GM18858 (cell line): ENCODE measurements around the gene GPR3.
"Not testable (repeated sequence)": the region's sequence is repeated elsewhere in the genome, so short reads cannot be mapped to it uniquely, and the experiment has no call there.

Source experiments
- ATAC-seq: cut with Tn5 transposase; IDR thresholded peaks from one replicate; pipeline ENCODE4 v1.9.1; 2021; ENCODE audit not compliant: unreplicated experiment

Gene GPR3

GRCh38 chr1:27398405-27399149 is 6.2 kb downstream of the GPR3 start:
- no peak for ATAC-seq

GRCh38 chr1:27399251-27400025 is 7.0 kb downstream of the GPR3 start:
- ATAC-seq: no peak

- no peak for ATAC-seq
Observed at GRCh38 chr1:27400082-27400962, 7.9 kb downstream of the GPR3 start.

GRCh38 chr1:27400963-27401341 is 8.5 kb downstream of the GPR3 start:
- no peak for ATAC-seq

GRCh38 chr1:27402349-27402754 is 9.9 kb downstream of the GPR3 start:
- no peak for ATAC-seq

- no peak for ATAC-seq
Observed at GRCh38 chr1:27403065-27403726, 10.8 kb downstream of the GPR3 start.

GRCh38 chr1:27403931-27404330 is 11.5 kb downstream of the GPR3 start:
- ATAC-seq: no peak

GRCh38 chr1:27405074-27405473 is 12.7 kb downstream of the GPR3 start:
- ATAC-seq: no peak

GRCh38 chr1:27405598-27406361 is 13.4 kb downstream of the GPR3 start:
- not testable (repeated sequence) for ATAC-seq

GRCh38 chr1:27406362-27406680 is 13.9 kb downstream of the GPR3 start:
- ATAC-seq: no peak

- ATAC-seq: not testable (repeated sequence)
Observed at GRCh38 chr1:27406791-27407190, 14.4 kb downstream of the GPR3 start.

GRCh38 chr1:27408151-27408550 is 15.7 kb downstream of the GPR3 start:
- ATAC-seq: no peak

- ATAC-seq: no peak
Observed at GRCh38 chr1:27409669-27410068, 17.2 kb downstream of the GPR3 start.

GRCh38 chr1:27410709-27411108 is 18.3 kb downstream of the GPR3 start:
- no peak for ATAC-seq

GRCh38 chr1:27412502-27412901 is 20.1 kb downstream of the GPR3 start:
- no peak for ATAC-seq

GRCh38 chr1:27413004-27413403 is 20.6 kb downstream of the GPR3 start:
- ATAC-seq: no peak

- no peak for ATAC-seq
Observed at GRCh38 chr1:27414091-27414490, 21.7 kb downstream of the GPR3 start.

- ATAC-seq: no peak
Observed at GRCh38 chr1:27416387-27417111, 24.1 kb downstream of the GPR3 start.

GRCh38 chr1:27417713-27418112 is 25.3 kb downstream of the GPR3 start:
- no peak for ATAC-seq
